HG02623 (cell line): ENCODE results near the gene REV3L.
"Not testable (repeated sequence)": the region's sequence is repeated elsewhere in the genome, so short reads cannot be mapped to it uniquely, and the experiment has no call there.

ENCODE experiments used
- ATAC-seq: cut with Tn5 transposase; IDR thresholded peaks from one replicate; pipeline ENCODE4 v1.9.1; 2021; ENCODE audit warnings: moderate library complexity; ENCODE audit not compliant: unreplicated experiment

The REV3L gene

DNA sequence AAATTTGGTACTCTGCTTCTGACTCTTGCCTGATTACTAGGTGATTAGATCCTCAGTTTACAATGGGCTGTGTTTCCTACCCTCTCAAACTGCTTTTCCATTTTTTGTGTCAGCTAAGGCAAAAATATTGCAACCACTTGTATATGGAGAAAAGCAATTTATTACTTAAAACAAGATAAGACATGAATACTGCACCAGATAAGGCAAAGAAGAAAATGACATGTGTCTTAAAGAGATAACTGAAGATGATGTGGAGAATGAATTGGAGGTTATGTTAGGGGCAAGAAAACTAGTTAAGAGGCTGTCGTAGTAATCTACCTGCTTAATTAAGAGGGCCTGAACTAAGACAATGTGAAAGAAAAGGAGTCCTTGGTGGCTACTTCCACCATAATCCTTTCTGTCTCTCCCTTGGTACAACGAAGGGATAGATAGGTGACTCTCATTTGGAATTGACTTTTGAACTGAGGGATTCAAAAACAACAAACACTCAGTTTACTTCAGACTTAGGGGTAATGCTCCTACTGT is 16.3 kb upstream of the REV3L start:
- no peak for ATAC-seq

DNA sequence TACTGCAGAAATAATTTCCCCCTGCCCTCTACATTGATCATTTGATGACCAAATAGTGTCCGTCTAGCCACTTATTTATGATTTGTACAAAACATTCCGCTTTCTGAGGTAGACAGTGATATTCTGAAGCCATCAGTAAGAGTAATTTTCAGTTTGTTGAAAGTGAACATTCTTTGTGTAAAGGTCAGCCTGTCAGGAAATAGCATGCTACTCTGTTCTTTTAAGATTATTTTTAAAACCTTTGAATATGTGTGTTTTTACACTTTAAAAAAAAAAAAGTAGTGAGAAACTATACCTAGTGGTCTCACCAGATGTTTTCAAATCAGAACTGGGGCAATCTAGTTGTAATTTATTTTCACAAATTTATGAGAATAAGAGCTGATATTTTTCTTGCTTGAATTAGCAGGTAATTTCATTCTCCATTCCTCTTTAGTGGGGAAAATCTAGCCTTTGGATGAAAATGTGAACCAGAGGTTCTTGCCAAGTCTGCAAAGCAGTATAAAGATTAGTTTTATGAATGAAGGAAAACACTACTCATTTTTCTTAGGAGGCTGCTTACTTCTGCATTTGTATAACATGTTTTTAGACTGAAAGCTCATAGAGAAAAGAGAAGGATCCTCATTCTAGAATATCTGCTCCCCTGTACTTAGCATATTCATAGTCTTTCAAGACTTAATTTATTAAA is 12.1 kb upstream of the REV3L start:
- ATAC-seq: no peak

DNA sequence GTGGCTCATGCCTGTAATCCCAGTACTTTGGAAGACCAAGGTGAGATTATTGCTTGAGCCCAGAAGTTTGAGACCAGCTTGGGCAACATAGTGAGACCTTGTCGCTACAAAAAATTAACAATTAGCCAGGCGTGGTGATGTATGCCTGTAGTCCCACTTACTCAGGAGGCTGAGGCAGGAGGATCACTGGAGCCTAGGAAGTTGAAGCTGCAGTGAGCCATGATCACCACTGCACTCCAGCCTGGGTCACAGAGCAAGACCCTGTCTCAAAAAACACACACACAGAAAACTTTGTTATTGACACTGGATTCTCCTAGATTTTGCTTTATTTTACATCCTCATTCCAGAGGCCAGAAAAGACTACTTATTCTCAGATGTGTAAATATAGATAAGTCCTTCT is 9.5 kb upstream of the REV3L start:
- no peak for ATAC-seq

DNA sequence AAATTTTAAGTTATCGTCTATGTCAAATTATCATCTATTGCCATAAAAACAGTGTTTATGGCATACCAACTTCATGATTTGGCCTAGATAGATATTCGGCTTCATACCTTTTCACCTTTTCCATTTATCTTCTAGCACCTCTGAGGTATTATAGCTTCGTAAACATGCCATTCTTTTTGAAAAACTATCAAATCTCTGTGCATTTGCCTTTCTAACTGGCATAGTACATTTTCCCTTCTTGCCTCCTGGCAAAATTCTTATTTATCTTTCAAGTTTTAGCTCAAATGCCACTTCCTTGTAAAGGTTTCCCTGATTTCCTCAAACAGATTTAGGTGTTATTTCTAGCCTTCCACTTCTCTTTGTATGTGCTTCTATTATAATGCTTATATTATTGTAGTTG is 7.0 kb upstream of the REV3L start:
- ATAC-seq: no peak

DNA sequence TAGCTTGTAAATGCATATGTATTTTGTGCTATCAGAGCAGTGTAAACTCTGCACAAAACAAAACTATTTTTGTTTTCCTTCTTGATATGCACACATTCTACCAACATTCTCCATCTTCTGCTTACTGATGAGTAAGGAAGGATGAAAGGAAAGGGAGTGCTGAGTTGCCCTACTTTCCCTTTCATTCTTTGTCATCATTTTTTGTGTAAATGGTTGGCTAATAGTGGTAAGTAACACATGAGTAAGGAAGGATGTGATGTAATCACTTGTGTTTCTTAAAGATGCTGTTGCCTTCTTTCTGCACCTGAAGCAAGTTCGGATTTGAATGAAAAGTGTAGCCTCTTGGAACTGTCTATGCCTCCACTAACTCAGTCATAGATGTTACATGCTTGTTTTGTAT is 4.6 kb upstream of the REV3L start:
- ATAC-seq: no peak

DNA sequence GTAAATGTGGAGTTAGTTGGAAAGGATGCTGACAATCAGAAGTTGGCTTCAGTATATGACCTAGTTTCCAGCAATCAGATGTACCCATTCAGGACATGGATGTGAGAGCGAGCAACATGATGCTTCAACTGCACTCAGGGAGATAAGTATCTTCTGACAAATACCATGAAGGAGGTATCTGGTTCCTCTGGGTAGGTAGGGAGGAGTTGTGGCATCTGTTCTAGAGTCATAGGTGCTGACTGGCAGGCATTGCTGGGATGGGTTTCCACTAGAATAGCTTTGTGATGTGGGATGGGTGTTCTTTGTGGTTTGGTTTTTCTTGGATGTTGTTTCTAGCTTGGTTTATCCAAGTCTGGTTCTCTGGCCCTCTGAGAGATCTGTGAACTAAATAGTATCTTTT is 3.9 kb upstream of the REV3L start:
- no peak for ATAC-seq

DNA sequence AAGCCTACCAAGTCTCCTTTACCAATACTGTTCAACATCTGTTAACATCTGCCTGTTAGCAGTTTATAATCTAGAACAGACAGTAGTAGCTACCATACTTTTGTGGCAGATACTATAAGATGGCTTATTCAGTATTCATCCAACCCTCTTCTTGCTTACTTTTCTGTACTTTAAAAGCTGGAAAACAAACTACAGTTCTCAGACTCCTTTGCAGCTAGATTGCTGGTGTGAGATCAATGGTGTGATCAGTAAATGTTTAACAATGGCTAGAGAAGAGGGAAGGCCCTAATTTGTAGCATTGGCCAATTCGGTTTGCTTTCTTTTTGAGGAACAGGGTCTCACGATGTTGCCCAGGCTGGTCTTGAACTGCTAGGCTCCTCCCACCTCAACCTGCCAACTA is 3.5 kb upstream of the REV3L start:
- no peak for ATAC-seq

DNA sequence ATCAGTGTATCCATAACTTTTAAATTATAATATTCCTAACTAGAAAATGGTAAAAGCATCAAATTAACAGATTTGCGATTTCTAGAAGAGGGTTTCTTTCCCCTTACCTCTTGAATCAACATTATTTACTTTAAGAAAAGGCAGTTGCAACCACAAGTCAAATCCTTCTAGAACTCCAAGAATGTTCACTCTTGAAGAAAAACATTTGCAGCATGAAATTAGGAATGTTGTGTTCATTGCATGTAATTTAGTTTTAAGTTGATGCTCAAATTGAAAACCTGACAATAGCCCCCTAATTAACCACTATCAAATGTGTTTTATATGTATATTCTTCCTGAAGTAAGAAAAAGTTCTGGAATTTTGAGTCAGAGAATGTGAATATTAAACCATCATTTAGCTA is 2.3 kb upstream of the REV3L start:
- no peak for ATAC-seq

DNA sequence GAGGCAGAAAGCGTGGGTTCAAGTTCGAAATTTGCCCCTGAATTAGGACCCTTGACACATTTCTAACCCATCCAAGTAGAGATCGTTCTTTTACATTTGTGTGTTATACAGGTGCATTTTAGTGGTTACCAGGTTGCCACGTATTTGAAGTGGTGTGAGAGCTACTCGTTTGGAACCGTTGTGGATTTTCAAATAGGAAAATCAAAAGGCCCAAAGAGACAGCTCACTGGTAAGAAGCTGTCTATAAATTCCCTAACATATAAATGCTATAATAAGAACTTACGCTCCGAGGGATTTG is 1.6 kb upstream of the REV3L start:
- ATAC-seq: no peak

DNA sequence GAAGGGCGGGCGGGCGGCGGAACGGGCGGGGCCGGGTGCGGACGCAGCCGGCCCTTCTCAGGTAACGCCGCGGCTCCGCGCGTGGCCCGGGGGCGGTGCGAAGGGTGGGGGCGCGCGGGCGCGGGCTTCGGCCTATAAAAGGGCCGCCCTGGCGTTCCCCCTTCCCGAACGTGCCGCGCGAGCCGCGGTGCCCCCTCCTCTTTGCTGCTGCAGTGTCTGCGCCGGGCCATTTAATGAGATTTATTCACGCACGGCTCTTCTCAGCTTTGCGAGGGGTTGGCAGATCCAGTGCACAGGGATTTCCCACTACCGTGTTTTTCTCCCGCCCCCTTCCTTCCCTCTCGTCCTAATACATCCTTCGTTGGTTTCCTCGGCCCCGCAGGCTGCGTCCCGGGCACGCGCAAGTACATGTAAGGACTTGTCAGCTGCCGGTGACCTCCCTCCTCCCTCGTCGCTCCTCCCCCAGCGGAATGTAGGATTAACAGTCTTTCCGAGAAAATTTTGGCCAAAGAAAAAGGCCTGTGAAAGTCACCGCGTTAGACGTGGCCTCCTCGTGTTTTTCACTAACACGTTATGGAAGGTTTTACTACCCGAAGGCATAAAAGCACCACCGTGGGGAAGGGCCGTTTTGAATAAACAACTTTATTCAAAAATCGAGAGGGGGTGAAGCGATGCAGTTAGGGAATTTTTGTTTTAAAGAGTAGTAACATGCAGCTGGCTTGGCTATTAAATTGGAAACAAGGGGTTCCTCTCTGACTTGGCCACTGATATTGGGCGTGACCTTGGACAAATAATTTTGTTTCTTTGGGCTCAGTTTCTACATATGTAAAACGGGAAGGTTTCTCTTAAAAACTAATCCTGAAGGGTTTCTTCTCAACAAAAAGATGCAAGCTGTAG is 966 bp upstream of the REV3L start:
- peak; percentile 51 for ATAC-seq

DNA sequence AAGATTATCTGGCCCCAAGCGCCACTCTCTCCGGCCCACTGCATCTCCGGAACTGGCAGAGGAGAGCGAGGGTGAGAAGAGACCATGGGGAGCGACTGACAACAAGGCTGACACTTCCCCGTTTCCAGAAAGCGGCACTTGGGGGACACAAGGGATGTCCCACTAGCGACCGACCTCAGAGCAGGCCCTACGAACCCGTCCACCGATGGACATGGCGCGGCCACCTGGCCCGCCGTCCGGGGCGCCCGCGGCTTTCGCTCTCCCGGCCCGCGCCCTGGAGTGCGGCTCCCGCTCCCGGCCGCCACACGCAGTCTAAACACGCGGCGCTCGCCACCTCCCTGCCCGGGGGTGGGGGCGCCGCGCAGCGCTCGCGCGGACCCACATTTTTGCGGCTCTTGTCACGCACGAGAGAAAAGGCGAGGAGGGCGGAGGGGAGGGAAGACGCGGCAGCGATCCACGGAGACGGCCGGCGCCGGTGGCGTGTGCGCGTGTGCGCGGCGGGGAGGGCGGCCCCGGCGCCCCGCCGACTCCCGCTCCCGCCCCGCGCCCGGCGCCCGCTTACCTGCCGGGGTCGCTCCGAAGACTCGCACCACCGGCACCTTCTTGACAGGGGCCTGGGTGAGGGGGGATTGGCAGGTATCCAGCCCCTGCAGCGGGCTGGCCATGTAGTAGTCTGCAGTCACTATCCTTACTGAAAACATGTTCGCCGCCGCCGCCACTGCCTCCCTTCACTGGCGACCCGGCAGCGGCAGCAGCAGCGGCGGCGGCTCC is 645 bp downstream of the REV3L start:
- ATAC-seq: peak; percentile 17

DNA sequence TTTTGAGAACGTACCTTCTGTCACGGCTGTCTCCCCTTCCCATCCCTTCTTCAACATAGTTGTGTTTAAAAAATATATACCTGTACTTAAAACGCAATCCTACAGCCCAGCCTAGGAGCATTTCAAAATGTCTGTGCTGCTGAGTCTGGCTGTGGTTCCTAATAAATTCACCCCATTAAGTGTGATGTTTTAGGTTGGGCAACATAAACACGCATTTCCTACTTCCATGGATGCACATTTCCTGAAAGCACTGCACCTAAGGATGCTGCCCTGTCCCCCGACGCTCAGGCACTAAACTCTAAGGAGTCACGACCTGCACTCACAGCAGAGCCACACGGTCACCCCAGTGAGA is 1.2 kb downstream of the REV3L start:
- no peak for ATAC-seq

DNA sequence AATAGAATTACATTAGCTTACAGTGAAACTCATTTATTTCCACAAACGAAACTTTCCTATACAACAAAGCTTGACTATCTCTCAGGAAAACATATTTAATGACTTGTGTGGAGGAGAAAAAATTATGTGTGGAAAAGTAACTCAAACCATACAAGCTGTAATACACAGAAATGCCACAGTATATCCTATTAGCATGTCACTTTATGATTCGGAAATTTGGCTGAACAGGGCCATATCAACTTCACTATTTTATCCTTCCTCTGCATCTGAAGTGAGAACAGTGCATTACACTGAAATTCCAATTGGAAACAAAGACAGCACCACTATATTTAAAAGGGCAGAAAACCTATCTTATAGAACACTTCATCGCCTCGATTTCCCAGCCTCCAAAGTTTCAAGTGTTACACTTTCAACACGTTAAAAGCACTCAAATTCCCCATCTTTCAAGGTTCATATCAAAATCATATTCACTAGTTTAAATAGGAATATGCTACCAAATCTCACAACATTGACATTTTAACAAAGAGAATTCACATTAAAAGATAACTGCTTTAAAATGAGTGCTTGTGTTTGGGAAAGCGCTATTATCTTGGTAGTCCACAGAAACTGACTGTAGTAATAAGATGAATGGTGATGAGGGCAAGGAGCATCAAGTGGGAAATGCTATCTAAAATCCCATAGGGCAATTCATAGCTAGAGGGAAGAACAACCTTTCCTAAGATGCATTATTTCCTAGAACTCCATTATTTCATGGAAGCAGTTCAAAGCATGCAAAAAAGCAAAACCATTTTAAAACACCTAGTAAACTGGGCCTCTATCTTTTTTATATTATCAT is 1.8 kb downstream of the REV3L start:
- ATAC-seq: no peak

DNA sequence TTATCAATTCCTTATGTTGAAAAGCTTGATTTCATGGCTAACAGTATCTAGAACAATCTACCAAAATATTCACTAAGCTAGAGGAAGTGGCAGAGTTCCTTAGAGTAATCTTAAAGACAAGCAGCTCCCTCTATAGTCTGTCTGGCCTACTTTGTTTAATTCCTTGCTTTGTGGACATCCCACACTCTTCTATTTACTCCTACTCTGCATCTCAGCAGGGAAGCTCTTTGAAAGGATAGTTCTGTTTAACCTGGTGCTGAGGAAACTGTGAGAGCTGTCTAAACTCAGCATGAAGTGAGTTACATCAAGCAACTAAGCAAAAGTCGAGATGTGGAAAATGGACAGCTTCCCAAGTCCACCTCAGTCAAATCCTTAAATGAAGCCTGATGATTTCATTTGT is 4.3 kb downstream of the REV3L start:
- ATAC-seq: no peak

DNA sequence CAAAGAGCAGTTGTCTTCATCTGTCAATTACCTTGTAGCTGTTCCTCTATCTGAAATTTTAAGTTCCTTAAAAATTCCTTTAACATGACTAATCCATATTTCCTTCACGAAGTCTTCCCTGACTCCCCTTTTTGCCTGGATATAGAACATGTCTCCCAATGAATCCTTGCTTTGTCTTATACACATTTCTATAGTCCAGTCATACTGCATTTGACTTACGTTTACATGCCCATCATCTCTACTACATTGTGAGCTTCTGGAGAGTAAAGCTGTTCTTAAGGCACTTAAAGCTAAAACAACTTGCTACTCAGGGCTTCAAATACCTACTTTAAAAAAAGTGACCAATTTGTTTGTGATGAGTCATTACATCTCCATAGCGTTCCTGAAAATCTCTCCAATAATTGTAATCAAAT is 4.9 kb downstream of the REV3L start:
- no peak for ATAC-seq

DNA sequence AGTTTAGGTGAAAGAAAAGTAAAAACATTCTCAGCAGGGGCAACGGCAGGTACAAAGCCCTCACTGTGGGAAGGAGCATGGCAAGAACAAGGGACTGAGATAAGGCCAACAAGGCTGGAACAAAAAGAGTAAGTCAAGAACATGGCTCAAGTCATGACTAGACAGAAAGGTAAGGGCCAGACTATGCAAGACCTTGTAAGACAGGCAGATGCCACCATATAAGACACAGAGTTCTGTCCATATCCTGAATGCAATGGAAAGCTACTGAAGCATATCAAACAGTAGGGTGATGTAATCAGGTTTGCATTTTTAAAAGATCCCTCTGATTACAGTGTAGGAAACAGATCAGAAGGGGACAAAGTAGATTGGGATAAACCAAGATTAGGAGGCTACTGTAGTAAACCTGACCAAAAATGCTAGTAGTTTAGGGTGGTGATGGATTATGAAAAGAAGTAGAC is 5.5 kb downstream of the REV3L start:
- ATAC-seq: no peak

DNA sequence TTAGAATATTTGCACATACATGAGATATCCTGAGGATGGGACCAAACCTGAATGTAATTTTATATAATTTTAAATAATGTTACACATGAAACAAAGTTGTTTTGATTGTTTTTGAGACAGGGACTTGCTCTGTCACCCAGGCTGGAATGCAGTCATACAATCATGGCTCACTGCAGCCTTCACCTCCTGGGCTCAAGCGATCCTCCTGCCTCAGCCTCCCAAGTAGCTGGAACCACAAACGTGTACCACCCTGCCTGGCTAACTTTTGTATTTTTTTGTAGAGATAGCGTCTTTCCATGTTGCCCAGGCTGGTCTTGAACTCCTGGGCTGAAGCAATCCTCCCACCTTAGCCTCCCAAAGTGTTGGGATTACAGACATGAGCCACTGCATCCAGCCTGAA is 7.0 kb downstream of the REV3L start:
- not testable (repeated sequence) for ATAC-seq

DNA sequence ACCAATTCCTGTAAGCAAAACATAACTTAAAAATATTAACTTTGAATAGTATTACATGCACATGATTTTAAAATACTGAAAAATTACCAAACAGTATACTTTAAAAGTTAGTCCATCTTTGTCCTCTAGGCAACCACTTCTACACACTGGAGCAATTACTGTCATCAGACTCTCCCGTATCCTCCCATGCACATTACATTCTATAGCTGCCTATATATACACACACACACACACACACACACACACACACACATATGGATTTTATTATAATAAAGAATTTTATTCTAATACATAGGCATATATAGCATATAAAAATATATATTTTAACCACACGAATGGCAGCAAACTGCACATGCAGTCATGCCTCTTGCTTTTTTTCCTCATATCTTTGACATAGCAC is 8.2 kb downstream of the REV3L start:
- ATAC-seq: no peak

DNA sequence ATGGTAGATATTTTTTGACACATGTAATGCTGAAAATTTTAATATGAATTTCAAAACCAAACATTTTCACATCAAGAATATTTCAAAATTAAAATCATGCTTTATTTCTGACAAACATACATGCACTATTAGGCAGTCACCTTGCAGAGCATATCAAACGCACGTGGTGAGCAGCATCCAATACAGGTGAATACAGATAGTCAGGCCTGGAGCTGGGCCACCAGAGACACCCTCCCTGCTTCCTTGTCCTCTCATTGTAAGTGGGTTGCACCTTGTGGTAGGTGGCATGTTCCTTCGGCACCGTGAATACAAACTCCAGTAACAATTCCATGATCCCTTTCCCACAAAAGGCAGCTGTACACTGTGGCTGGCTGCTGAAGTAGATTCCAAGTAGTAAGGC is 8.9 kb downstream of the REV3L start:
- no peak for ATAC-seq

DNA sequence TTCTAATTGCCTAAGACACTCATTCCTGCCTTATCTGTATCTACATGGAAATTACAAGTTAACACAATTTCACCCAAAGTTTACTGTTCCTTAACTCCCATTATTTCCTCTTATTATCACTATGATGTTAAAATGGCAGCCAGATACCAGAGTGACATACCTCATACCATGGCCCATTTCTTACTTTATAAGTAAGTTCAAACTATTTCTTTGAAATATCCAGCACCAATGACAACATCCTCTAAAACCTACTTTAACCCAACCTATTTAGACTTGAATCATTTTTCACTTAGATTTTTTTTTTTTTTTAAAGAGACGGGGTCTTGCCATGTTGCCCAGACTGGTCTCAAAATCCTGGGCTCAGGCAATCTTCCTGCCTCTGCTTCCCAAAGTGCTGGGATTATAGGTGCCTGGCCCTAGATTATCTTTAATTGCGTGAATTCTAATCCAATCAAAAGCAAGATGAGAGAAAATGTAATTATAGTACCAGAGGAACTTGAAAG is 10.0 kb downstream of the REV3L start:
- ATAC-seq: no peak

DNA sequence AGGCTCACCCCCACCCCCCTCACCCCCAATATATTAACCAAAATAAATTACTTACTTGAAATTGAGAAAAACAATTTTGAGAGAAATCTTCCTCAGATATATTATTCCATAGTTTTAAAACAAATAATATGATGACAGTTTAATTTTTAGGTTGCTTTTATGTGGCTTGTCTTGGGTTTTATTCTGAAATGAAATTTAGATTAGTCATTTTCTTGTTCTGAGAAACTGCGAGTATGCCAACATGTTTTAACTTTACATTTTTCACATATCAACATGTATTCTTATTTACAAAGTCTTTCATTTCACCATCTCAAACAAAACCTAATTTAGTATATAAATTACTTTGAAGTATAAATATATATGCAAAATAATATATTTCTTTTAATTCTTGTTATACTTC is 11.1 kb downstream of the REV3L start:
- no peak for ATAC-seq
